Uterus (tissue), 4 donors: ENCODE measurements around the gene SH3TC1. TPM values are rescaled to one million over a fixed set of nuclear protein-coding genes. Genes with fewer than 3 reads are reported as not detected.

Experiments used
- DNase-seq, 2 donors: peaks; one replicate each; pipeline ENCODE4 v3.0.0-alpha.2; 2019 to 2020
- H3K27ac ChIP-seq, 2 donors: fragments of 200-600 bp; sonication (generic); 1 replicate in 1 of 2; 2 replicates in 1 of 2; pipeline ENCODE4 v1.5.1; 2016 to 2018
- H3K27me3 ChIP-seq, 2 donors: fragments of 200-600 bp; sonication (generic); one replicate each; pipeline ENCODE4 v1.5.1; 2018 to 2019; ENCODE audit warnings: control low read depth in 1 of 2
- H3K36me3 ChIP-seq, 2 donors: fragments of 200-600 bp; sonication (generic); one replicate each; pipeline ENCODE4 v1.5.1; 2019; ENCODE audit warnings: control low read depth in 1 of 2
- H3K4me1 ChIP-seq, 2 donors: fragments of 200-600 bp; sonication (generic); one replicate each; pipeline ENCODE4 v1.5.1; 2018 to 2019; ENCODE audit warnings: control low read depth in 1 of 2
- H3K4me3 ChIP-seq, 2 donors: fragments of 200-600 bp; sonication (generic); 1 replicate in 1 of 2; 2 replicates in 1 of 2; pipeline ENCODE4 v1.5.1; 2018 to 2019; ENCODE audit warnings: mild to moderate bottlenecking in 1 of 2
- H3K9me3 ChIP-seq, 2 donors: fragments of 200-600 bp; sonication (generic); one replicate each; pipeline ENCODE4 v1.5.1; 2019; ENCODE audit warnings: control low read depth in 1 of 2
- POLR2A ChIP-seq, 2 donors: fragments of 450-650 bp; IDR thresholded peaks; one replicate each; pipeline ENCODE4 v1.6.1; 2016; ENCODE audit warnings: antibody characterized with exemption in 2 of 2, mild to moderate bottlenecking in 1 of 2, moderate library complexity in 1 of 2
- intact Hi-C: fragments of 100-400 bp; cut with DNase I; formaldehyde crosslinking; loops from one replicate; pipeline ENCODE4 v1.15.1; 2023; ENCODE audit warnings: low total_unique reads
- total RNA-seq, 4 donors: library from RNA; depleted of rRNA in 3 of 4; stranded (reverse); fragments of >200 nt in 3 of 4; gene quantifications; one replicate each; pipeline versions ENCODE4 v1.1.0 to v1.2.4, GENCODE V29; 2014 to 2023
- TF ChIP-seq, protein P1 (sequence below), 4 experiments: fragments of 200-600 bp in 2 of 4; fragments of 450-650 bp in 2 of 4; sonication (generic) in 2 of 4; IDR thresholded peaks; one replicate each; pipeline ENCODE4 v1.5.1; 2016 to 2019; ENCODE audit warnings: antibody characterized with exemption in 4 of 4, mild to moderate bottlenecking in 2 of 4, moderate library complexity in 1 of 4
- donor health status: DM: yes; HTN: yes; CAD: no.

The SH3TC1 gene
- total RNA-seq, 4 donors from 2014 or later = 5.1 to 16.4 (median 11.3) TPM

DNA sequence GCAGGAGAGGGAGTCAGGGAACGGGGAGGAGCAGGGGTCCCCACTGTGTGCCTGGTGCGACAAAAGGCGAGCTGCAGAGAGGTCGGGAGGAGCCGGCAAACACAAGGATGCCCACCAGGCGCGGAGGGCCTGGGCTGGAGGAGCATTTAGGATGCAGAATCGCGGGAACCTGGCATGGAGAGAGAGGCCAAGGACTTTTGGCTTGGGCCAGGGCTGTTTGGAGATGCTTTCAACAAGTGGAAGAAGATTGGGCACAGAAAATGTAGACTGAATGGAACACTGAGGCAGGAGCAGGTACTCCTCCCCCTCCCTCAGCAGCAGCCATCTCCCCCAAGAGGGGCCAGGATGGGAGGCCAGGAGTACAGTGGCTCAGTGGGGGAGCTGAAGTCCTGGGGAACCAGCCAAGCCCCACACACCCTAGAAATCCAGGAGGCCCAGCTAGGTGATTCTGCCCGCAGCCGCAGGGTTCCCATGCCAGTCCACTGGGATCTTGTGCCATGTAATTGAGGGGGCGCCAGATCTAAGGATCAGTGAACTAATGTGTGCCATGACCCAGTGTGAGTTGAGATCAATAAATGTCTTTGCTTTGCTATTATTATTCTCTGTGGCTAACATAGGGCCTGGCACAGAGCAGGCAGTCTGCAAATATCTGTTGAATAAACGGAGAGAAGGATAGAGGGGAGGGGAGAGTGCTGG lies 39.4 kb upstream of the SH3TC1 start:
- Histone ChIP-seq H3K27ac (peak overlapping the region in 1 of 2 donors; percentile 65), H3K4me3 (peak overlapping the region; percentile 86 to 91), H3K27me3 (peaks cover 10% of the 10 kb centered on the region in 2 donors), H3K9me3 (no peaks in the 10 kb centered on the region), H3K36me3 (no peaks in the 10 kb centered on the region), H3K4me1 (peaks cover 4 to 11% of the 10 kb centered on the region in 2 donors)
- TF ChIP-seq, protein P1, sequence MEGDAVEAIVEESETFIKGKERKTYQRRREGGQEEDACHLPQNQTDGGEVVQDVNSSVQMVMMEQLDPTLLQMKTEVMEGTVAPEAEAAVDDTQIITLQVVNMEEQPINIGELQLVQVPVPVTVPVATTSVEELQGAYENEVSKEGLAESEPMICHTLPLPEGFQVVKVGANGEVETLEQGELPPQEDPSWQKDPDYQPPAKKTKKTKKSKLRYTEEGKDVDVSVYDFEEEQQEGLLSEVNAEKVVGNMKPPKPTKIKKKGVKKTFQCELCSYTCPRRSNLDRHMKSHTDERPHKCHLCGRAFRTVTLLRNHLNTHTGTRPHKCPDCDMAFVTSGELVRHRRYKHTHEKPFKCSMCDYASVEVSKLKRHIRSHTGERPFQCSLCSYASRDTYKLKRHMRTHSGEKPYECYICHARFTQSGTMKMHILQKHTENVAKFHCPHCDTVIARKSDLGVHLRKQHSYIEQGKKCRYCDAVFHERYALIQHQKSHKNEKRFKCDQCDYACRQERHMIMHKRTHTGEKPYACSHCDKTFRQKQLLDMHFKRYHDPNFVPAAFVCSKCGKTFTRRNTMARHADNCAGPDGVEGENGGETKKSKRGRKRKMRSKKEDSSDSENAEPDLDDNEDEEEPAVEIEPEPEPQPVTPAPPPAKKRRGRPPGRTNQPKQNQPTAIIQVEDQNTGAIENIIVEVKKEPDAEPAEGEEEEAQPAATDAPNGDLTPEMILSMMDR (IDR thresholded peaks at IDR 0.05) = no peak
- TF ChIP-seq POLR2A (IDR thresholded peaks at IDR 0.05) = no peak
- DNase-seq = no peak
- intact Hi-C loops = no loop called here

DNA sequence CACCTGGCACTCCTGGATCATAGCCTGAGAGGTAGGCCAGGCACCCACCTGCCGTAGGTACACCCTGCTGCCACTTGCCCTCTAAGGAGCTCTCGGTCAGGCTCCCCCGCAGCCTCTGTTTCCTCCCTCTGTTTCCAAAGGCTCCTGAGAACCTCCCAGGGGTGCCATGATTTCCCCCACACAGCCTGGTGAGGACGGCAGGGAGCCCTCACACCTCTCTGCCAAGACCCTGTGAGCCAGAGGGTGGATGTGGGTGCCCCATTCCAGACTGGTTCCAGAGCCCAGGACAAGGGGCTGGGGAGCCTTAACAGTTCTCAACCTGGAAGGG lies 38.9 kb upstream of the SH3TC1 start:
- TF ChIP-seq, protein P1 (IDR thresholded peaks at IDR 0.05) = no peak
- no peak for TF ChIP-seq POLR2A (IDR thresholded peaks at IDR 0.05)
- no peak overlapping the region for H3K27ac ChIP-seq
- H3K27me3 ChIP-seq = peaks cover 10% of the 10 kb centered on the region in 2 donors
- intact Hi-C loops = no loop called here
- no peaks in the 10 kb centered on the region for H3K9me3 ChIP-seq
- no peaks in the 10 kb centered on the region for H3K36me3 ChIP-seq
- DNase-seq = no peak
- H3K4me3 ChIP-seq = no peak overlapping the region
- peaks cover 4 to 11% of the 10 kb centered on the region in 2 donors for H3K4me1 ChIP-seq

DNA sequence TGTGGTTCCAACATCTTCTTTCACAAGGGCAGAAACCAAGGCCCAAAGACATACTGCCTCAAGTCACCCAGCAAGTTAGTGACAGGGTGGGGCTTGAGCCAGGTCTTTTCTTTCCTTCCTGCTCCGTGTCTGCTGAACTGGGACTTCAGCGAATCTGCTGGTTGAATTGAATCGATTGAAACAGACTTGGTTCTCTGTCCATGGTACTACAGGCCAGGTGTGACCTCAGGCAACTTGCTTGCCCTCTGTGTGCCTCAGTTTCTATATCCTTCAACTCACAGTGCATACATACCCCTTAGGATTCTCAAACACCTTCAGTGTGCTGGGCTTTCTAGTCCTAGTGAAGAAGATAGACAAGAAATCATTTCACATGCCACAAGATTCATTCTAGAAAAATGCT lies 38.5 kb upstream of the SH3TC1 start:
- no peak overlapping the region for H3K4me3 ChIP-seq
- TF ChIP-seq, protein P1 (IDR thresholded peaks at IDR 0.05) = no peak
- TF ChIP-seq POLR2A (IDR thresholded peaks at IDR 0.05) = no peak
- H3K36me3 ChIP-seq = no peaks in the 10 kb centered on the region
- H3K9me3 ChIP-seq = no peaks in the 10 kb centered on the region
- intact Hi-C loops = no loop called here
- no peak overlapping the region for H3K27ac ChIP-seq
- H3K27me3 ChIP-seq = peaks cover 10% of the 10 kb centered on the region in 2 donors
- DNase-seq = no peak
- peaks cover 4 to 11% of the 10 kb centered on the region in 2 donors for H3K4me1 ChIP-seq

DNA sequence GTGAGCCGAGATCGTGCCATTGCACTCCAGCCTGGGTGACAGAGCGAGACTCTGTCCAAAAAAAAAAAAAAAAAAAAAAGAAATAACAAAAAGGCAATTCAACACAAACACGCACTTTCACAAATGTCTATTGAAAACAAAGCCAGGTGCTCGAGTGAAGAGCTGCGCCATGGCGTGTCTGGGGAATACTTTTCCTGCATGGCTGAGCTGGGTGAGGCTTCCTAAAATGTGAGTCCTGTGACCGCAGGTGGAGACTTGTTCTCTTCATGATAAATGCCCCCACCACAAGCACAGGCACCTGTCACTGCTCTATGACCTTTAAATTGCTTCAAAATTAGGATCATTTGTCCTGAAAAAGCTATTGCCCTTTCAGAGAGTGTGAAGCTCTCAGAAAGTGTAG lies 36.5 kb upstream of the SH3TC1 start:
- H3K4me3 ChIP-seq = no peak overlapping the region
- H3K9me3 ChIP-seq = no peaks in the 10 kb centered on the region
- no peak for DNase-seq
- no peak for TF ChIP-seq POLR2A (IDR thresholded peaks at IDR 0.05)
- TF ChIP-seq, protein P1 (IDR thresholded peaks at IDR 0.05) = no peak
- H3K4me1 ChIP-seq = peaks cover 4 to 9% of the 10 kb centered on the region in 2 donors
- peaks cover 7 to 8% of the 10 kb centered on the region in 2 donors for H3K27me3 ChIP-seq
- intact Hi-C loops = no loop called here
- H3K27ac ChIP-seq = no peak overlapping the region
- H3K36me3 ChIP-seq = no peaks in the 10 kb centered on the region

DNA sequence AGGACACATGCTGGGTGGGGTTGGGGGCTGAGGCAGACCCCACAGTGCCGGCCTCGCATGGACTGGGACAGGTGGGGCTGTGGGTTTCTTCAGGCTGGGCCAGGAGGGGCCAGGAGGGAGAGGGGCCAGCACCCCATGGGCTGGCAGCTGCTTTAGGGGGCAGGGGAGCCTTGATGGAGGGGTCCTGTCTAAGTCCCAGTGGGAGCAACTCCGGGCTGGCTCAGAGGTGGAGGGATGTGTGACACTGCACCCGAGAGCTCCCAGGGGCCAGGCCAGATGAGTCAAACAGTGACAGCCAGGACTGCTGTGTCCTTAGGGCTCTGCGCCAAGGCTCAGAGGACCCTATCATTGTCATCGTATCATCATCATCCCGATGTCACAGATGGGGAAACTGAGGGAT lies 36.1 kb upstream of the SH3TC1 start:
- DNase-seq = no peak
- H3K27me3 ChIP-seq = peaks cover 3 to 4% of the 10 kb centered on the region in 2 donors
- H3K9me3 ChIP-seq = no peaks in the 10 kb centered on the region
- H3K27ac ChIP-seq = no peak overlapping the region
- no peak overlapping the region for H3K4me3 ChIP-seq
- TF ChIP-seq, protein P1 (IDR thresholded peaks at IDR 0.05) = no peak
- no peak for TF ChIP-seq POLR2A (IDR thresholded peaks at IDR 0.05)
- H3K36me3 ChIP-seq = no peaks in the 10 kb centered on the region
- H3K4me1 ChIP-seq = peaks cover 3 to 5% of the 10 kb centered on the region in 2 donors
- intact Hi-C loops = no loop called here
